Measurements from ENCODE around the gene TMEM232. TPM values are rescaled to one million over a fixed set of nuclear protein-coding genes. Genes with fewer than 3 reads are reported as not detected.

Gene TMEM232
- total RNA-seq = 1.4 and 1.5 TPM in 2 replicates

DNA sequence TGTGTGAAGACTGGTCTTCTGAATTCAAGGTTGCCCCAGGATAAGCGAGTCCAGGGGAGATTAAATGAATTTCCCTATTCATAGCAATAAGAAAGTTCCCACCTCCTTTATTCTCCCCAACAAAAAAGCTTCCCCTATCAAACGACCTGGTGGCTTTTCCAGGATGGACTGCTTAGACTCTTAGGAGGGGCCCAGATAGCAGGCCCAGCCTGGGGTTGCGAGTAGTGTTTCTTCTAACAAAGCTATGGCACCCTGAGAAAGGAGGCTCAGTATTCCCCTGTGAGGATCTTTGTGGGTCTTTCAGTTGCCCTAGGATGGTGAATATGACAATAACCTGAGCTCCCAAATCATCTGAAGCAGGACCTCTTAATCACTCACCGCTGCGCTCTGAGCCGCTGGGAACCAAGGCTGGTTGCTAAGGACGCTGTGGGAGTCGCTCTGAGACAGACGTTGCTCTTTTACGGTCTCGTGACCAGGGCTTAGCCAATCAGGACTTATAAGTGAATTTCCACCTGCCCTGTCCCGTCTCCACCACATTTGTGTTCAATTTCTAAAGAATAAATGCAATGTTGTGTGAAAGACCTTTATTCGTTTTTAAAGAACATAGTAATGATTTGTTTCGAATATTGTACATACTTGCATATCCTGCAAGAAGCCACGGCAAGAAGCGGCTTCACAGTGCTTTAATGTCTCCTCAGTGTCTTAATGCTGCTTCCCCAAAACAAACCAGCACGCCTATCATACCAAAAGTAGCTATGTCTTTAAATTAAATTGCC, at the start of gene TMEM232:
TMEM232 (minus strand) TSS at position 423 of the 776 bp plus-strand sequence. CDS start 59,319 bp downstream, outside the sequence.

DNA sequence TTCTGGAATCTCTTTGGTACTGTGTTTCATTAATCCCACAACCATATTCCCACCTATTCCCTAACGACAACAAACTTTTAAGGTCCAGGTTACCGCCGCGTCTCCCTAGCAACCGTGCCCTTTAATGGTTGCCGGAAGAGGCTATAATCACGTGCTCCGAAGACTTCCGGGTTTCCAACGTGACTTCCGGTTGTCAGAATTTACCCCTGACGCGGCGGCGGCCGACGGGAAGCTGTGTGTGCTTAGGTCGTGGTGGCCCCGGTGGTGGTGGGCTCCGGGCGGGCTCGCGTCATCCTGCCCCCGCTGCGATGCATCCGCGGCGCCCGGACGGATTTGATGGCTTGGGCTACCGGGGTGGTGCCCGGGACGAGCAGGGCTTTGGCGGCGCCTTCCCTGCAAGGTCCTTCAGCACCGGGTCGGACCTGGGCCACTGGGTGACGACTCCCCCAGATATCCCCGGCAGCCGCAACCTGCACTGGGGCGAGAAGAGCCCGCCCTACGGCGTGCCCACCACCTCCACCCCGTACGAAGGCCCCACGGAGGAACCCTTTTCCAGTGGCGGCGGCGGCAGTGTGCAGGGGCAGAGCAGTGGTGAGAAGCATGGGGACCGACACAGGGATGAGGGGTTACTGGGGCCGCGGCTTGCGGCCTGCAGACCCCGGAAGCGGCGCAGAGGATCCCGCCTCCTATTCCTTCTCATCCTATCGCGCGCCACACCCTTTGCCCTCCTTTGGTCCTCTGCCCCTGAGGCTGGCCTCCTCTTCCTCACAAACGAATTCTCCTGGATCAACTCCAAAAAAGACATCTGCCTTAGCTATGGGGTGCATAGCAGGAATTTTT, 12.6 kb upstream of the TMEM232 start, which contains the start of gene SLC25A46:
SLC25A46 (plus strand) TSS at position 196 of the 840 bp plus-strand sequence; CDS start at position 309, 113 bp downstream.

Other genes starting within 250 kb of the TMEM232 start
- 55.8 and 71.6 TPM in 2 replicates for gene SLC25A46, start 12.3 kb upstream of the TMEM232 start, total RNA-seq